Memory B cell (primary cell): Measurements from ENCODE around the gene LCN12.
A peak's percentile ranks its signal among the peaks of the same experiment; 100 is the strongest.

Source experiments
- ATAC-seq: fragments of 150-1000 bp; cut with Tn5 transposase; 2 replicates; pipeline ENCODE4 v1.10.0; 2021; ENCODE audit warnings: low read depth, mild to moderate bottlenecking, moderate library complexity
- DNase-seq, 2 donors: peaks; one replicate each; pipeline ENCODE4 v3.0.0; 2022; ENCODE audit warnings: low spot score in 2 of 2
- H3K27ac Mint-ChIP-seq: one replicate; pipeline ENCODE4 v1.8.0; 2022; ENCODE audit warnings: mild to moderate bottlenecking, moderate library complexity, mixed read lengths
- H3K27me3 Mint-ChIP-seq: one replicate; pipeline ENCODE4 v1.8.0; 2022; ENCODE audit warnings: mixed read lengths
- H3K36me3 Mint-ChIP-seq: one replicate; pipeline ENCODE4 v1.8.0; 2022; ENCODE audit warnings: mild to moderate bottlenecking, mixed read lengths
- H3K4me1 Mint-ChIP-seq: one replicate; pipeline ENCODE4 v1.8.0; 2022; ENCODE audit warnings: mixed read lengths
- H3K4me3 Mint-ChIP-seq: one replicate; pipeline ENCODE4 v1.8.0; 2022; ENCODE audit warnings: mild to moderate bottlenecking, moderate library complexity, mixed read lengths
- H3K9me3 Mint-ChIP-seq: one replicate; pipeline ENCODE4 v1.8.0; 2022; ENCODE audit warnings: mixed read lengths

Gene LCN12

DNA sequence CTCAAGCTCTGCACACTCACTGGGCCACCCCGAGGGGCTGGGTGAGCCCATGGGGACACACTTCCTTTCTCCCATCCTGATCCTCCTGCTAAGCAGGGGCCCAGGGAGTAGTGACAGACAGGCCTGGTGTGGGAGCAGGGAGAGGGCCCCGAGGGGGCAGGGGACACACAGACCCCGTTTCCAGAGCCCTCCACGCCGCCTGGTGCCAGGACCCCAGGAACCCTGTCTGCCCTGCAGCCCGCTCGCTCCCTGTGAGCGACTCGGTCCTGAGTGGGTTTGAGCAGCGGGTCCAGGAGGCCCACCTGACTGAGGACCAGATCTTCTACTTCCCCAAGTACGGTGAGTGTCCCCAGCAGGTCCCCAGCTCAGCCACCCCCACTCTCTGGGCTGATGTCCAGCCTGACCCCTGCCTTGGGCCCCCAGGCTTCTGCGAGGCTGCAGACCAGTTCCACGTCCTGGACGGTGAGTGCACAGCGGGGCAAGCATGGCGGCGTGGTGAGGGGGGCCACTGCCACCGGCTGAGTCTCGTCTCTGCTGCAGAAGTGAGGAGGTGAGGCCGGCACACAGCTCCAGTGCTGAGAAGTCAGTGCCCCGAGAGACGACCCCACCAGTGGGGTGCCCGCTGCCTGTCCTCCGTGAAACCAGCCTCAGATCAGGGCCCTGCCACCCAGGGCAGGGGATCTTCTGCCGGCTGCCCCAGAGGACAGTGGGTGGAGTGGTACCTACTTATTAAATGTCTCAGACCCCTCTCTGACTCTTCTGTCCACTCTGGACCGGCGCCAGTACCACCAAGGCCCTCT, 5.6 kb upstream of the LCN12 start:
- no peaks in the 10 kb centered on the region for H3K9me3 Mint-ChIP-seq
- no peak overlapping the region for H3K27ac Mint-ChIP-seq
- H3K27me3 Mint-ChIP-seq: no peaks in the 10 kb centered on the region
- peaks cover 5% of the 10 kb centered on the region for H3K4me1 Mint-ChIP-seq
- no peak for DNase-seq
- peaks cover 5% of the 10 kb centered on the region for H3K36me3 Mint-ChIP-seq
- H3K4me3 Mint-ChIP-seq: no peak overlapping the region
- ATAC-seq: no peak

DNA sequence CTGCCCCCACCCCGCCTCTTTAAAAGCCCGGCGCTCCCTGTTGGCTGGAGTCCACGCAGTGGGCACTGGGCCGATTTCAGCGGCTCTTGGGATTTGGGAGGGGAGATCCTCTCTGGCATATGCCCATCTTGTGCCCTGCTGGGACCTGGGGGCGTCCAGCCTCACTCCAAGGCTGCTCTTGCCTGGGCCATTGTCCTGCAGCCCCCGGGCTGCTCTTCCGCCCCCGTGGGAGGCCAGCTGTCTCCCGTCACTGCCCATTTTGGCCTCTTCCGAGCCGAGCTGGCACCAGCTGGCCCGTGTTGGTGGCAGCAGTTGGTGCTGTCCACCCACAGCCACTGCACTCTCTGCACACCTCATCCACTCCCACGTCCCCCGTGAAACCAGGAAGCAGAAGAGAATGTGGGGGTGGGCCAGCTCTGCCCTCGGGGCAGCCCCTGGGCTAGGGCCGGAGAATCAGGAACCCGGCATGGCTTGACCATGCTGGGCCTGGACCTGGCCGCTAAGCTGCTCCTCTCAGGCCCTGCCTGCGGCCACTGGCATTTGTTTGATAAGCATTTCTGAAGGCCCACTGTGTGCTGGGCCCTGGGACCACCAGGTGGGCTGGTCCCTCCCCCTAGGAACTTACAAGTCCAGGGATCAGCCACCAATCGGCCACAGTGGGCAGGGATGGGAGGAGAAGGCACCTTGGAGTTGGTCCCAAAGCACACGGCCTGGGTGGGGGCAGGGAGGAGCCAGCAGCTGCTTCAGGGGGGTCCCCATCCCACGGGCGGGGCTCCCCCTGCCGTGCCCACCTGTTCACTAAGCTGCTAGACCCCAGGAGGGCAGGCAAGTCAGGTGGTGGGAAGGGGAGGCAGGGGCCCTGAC, 4.8 kb upstream of the LCN12 start:
- Mint-ChIP-seq H3K36me3 (peaks cover 1% of the 10 kb centered on the region), H3K4me3 (peak overlapping the region; percentile 24), H3K27me3 (no peaks in the 10 kb centered on the region), H3K9me3 (no peaks in the 10 kb centered on the region), H3K4me1 (peaks cover 5% of the 10 kb centered on the region), H3K27ac (no peak overlapping the region)
- DNase-seq: no peak
- ATAC-seq: no peak

DNA sequence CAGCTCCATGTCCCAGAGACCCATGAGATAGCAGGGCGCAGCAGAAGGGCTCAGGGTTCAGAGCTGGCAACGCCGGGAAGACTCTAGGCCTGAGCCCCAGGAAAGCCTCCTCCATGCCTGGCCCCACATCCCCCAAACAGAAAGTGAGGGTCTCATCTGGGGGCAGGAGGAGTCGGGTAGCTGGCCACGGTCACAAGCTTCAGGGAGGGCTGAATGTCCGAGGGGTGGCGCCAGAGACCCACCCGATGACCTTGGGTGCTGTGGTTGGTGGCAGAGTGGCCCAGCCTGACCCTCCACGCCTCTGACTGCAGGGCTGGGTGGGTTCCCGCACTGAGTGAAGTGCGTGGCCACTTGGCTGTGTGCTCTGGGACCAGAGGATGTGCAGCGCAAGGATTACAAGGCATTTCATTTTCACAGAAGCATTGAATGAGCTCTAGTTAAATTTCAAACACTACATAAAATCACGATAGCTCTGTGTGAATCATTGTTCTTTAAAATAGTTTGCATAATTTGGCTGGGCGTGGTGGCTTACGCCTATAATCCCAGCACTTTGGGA, 4.0 kb upstream of the LCN12 start:
- H3K4me3 Mint-ChIP-seq: peak overlapping the region; percentile 17
- H3K27me3 Mint-ChIP-seq: no peaks in the 10 kb centered on the region
- H3K27ac Mint-ChIP-seq: no peak overlapping the region
- ATAC-seq (no peak), DNase-seq (no peak)
- peaks cover 5% of the 10 kb centered on the region for H3K4me1 Mint-ChIP-seq
- H3K36me3 Mint-ChIP-seq: no peaks in the 10 kb centered on the region
- H3K9me3 Mint-ChIP-seq: no peaks in the 10 kb centered on the region

DNA sequence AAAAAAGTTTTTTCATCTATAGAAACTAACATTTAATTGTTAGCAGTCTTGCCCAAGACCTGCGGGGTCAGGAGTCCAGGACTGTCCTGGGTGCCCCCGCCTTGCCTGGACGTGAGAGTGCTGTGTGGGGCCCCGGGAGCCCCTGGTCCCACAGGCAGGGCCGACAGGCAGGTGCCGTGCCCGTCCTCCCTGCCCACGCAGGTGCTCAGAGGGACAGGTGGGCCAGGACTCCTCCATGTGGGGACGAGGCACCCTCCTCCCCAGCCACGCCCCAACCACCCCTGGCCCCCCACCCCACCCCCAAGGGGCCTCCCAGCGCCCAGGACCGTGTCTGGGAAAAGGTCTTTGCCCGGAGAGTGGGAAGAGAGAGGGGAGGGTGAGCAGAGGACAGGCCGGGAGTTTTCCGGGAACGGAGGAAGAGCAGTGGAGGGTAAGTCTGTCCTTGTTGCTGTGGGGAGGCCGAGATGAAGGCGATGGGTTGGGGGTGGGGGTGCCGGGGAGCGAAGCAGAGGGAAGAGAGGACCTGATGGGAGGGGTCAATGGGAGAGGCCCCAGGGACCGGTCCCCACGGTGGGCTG, 2.7 kb upstream of the LCN12 start:
- no peak for ATAC-seq
- no peak for DNase-seq
- Mint-ChIP-seq H3K27me3 (no peaks in the 10 kb centered on the region), H3K36me3 (no peaks in the 10 kb centered on the region), H3K4me1 (peaks cover 5% of the 10 kb centered on the region), H3K27ac (peak overlapping the region; percentile 75), H3K9me3 (no peaks in the 10 kb centered on the region), H3K4me3 (peak overlapping the region; percentile 86)

DNA sequence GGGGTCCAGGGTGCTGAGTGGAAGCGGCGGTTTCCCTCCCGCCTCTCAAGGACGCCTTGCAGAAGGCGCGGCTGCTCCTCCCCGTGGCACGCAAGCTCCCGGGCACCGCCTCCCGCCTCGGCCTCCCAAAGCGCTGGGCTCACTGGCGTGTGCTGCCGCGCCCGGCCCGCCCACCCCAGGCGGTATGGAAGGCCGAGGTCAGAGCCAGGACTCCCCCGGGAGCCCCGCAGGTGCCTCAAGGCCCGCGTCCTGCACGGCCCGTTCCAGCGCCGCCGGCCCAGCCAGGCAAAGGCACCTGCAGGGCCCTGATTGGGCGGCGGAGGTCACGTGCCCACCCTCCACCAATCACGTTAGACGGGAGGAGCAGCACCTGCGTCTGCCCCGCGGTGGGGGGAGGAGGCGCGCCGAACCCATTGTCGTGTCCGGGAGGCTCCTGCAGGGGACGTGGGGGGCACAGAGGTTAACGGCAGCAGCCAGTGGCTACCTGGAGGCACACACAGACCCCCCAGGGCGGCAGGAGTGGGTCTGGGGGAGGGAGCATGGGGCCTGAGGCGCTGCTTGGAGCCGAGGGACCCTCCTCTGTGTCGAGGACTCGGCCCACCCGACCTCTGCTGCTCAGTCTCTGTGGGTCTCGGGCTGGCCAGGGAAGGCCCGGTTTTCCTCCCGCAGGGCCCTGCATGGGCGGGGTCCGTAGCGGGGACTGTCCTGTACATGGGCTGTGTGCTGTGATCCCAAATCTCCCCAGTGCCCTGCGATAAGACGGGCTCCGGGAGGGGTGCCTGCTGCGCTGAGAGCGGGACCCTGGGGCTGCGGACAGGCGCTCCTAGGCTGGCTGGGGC, 2.0 kb upstream of the LCN12 start:
- H3K27me3 Mint-ChIP-seq: peaks cover 4% of the 10 kb centered on the region
- H3K4me1 Mint-ChIP-seq: peaks cover 3% of the 10 kb centered on the region
- no peaks in the 10 kb centered on the region for H3K36me3 Mint-ChIP-seq
- H3K4me3 Mint-ChIP-seq: peak overlapping the region; percentile 86
- H3K27ac Mint-ChIP-seq: peak overlapping the region; percentile 75
- peak; percentile 94 to 96 for DNase-seq
- ATAC-seq: peak; percentile 97
- H3K9me3 Mint-ChIP-seq: no peaks in the 10 kb centered on the region

DNA sequence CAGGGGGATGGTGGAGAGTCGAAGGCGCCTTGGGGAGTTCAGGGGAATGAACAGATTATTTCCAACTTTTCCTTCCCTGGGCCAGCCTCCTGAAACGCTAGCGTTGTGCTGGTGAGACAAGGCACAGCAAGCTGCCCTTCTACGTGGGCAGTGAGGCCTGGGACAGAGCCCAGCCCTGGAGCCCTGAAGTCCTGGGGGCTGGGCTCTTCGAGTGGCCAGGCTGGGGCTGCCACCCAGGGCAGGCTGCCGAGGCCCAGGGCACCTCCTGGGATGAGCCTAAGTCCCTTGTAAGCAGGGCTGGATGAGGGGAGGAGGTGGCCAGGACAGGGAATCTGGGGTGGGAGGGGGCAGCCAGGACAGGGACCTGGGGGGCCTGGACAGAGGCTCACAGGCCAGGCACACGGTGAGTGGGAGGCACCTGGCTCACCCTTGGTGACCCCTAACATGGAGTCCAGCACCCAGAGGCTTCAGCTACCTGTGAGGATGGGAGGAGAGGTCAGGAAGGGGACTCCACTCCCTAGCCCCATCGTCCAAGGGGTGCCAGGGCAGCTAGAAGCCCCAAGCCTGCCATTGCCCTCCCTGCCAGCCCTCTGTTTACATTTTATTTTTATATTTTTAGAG, 1.3 kb upstream of the LCN12 start:
- Mint-ChIP-seq H3K9me3 (no peaks in the 10 kb centered on the region), H3K36me3 (no peaks in the 10 kb centered on the region), H3K4me3 (peak overlapping the region; percentile 83), H3K27me3 (peaks cover 7% of the 10 kb centered on the region), H3K27ac (no peak overlapping the region), H3K4me1 (peaks cover 3% of the 10 kb centered on the region)
- DNase-seq (no peak), ATAC-seq (no peak)

DNA sequence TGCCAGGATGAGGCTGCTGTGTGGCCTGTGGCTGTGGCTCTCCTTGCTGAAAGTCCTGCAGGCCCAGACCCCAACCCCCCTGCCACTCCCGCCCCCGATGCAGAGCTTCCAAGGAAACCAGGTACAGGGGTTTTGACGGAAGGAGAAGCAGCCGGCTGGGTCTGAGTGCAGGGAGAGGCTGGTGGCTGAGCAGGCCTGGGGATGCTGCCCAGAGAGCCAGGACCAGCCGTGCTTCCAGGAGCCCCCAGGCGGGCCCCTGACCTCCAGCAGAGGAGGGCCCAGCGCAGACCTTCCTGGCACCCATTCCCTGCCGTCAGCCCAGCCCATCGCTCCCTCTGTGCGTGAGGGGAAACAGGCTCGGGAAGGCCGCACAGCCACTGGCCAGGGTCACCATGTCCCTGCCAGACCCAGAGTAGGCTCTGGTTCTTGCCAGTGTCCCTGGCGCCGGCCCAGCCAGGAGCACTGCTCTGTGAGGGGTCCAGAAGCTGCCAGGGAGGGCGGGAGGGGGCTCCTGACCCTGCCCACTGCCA, 313 bp downstream of the LCN12 start:
- Mint-ChIP-seq H3K9me3 (peaks cover 4% of the 10 kb centered on the region), H3K4me1 (peaks cover 7% of the 10 kb centered on the region), H3K27ac (no peak overlapping the region), H3K4me3 (no peak overlapping the region), H3K36me3 (peaks cover 4% of the 10 kb centered on the region), H3K27me3 (peaks cover 12% of the 10 kb centered on the region)
- ATAC-seq (no peak), DNase-seq (no peak)

DNA sequence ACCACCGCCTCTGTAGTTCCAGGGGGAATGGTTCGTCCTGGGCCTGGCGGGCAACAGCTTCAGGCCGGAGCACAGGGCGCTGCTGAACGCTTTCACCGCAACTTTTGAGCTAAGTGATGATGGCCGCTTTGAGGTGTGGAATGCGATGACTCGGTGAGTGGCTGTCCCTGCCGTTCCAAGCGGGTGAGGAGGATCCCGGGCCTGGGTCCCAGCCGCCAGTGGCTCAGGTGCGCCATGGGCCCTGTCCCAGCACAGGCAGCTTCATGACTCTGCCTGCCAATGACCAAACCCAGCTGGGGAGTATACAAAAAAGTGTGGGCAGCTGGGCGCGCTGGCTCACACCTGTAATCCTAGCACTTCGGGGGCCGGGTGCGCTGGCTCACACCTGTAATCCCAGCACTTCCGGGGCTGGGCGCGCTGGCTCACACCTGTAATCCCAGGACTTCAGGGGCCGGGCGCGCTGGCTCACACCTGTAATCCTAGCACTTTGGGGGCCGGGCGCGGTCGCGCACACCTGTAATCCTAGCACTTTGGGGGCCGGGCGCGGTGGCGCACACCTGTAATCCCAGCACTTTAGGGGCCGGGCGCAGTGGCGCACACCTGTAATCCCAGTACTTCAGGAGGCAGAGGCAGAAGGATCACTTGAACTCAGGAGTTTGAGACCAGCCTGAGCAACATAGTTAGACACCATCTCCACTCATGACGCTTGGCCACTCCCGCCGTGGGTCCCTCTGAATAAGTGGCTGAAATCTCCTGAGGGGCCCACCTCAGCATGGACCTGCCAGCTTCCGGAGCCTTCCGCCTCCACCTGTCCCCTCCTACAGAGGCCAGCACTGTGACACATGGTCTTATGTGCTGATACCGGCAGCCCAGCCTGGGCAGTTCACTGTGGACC, 1.1 kb downstream of the LCN12 start:
- Mint-ChIP-seq H3K27ac (no peak overlapping the region), H3K36me3 (peaks cover 4% of the 10 kb centered on the region), H3K9me3 (peaks cover 4% of the 10 kb centered on the region), H3K27me3 (peaks cover 12% of the 10 kb centered on the region), H3K4me3 (no peak overlapping the region), H3K4me1 (peaks cover 7% of the 10 kb centered on the region)
- ATAC-seq (no peak), DNase-seq (no peak)

DNA sequence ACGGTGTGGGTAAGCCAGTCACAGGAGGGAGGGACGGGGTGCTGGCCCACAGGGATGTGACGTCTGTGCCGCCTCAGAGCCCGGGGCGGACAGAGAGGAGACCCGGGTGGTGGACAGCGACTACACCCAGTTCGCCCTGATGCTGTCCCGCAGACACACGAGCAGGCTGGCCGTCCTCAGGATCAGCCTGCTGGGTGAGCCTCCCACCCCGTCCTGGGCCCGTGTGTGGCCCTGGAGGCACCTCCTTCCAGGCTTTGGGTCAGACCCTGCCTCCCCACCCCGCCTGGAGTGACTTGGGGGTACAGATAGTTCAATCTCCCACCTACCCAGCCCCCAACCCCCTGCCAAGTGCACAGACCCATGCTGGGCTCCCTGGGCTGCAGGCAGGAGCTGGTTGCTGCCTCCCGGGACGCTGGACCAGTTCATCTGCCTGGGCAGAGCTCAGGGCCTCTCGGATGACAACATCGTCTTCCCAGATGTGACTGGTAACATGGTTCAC, 1.7 kb downstream of the LCN12 start:
- Mint-ChIP-seq H3K27me3 (peaks cover 15% of the 10 kb centered on the region), H3K4me3 (no peak overlapping the region), H3K27ac (no peak overlapping the region), H3K9me3 (peaks cover 4% of the 10 kb centered on the region), H3K36me3 (peaks cover 4% of the 10 kb centered on the region), H3K4me1 (peaks cover 7% of the 10 kb centered on the region)
- DNase-seq (no peak), ATAC-seq (no peak)

DNA sequence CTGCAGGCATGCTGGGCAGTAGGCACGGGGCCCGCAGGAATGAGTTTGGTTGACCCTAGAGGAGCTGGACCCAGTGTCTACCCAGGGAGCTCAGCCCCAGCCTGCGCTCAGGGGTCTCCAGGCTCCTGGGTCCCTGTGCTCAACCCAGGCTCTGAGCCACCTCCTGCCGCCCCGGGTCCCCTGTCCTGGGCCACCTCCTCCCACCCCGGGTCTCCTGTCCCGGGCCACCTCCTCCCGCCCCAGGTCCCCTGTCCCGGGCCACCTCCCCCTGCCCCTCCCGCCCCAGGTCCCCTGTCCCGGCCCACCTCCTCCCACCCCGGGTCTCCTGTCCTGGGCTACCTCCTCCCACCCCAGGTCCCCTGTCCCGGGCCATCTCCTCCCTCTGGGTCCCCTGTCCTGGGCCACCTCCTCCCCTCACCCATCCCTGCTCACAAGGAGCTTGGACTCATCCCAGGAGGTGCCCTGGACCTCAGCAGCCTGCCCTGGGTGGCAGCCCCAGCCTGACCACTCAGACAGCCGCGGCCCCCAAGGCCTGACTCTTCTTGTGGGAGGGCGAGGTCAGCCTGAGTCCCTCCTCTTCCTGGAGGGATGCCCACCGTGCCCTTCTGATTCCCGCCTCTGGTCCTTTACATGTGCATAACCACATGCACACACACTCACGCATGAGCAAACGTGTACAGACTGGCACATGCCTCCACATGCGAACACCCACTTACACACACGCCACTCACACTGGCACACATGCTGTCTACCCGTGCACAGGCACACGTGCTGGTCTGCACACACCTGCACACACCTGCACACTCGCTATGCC, 2.4 kb downstream of the LCN12 start:
- H3K4me3 Mint-ChIP-seq: no peak overlapping the region
- DNase-seq (no peak), ATAC-seq (no peak)
- H3K9me3 Mint-ChIP-seq: peaks cover 4% of the 10 kb centered on the region
- peaks cover 4% of the 10 kb centered on the region for H3K36me3 Mint-ChIP-seq
- peaks cover 7% of the 10 kb centered on the region for H3K4me1 Mint-ChIP-seq
- no peak overlapping the region for H3K27ac Mint-ChIP-seq
- peaks cover 16% of the 10 kb centered on the region for H3K27me3 Mint-ChIP-seq

DNA sequence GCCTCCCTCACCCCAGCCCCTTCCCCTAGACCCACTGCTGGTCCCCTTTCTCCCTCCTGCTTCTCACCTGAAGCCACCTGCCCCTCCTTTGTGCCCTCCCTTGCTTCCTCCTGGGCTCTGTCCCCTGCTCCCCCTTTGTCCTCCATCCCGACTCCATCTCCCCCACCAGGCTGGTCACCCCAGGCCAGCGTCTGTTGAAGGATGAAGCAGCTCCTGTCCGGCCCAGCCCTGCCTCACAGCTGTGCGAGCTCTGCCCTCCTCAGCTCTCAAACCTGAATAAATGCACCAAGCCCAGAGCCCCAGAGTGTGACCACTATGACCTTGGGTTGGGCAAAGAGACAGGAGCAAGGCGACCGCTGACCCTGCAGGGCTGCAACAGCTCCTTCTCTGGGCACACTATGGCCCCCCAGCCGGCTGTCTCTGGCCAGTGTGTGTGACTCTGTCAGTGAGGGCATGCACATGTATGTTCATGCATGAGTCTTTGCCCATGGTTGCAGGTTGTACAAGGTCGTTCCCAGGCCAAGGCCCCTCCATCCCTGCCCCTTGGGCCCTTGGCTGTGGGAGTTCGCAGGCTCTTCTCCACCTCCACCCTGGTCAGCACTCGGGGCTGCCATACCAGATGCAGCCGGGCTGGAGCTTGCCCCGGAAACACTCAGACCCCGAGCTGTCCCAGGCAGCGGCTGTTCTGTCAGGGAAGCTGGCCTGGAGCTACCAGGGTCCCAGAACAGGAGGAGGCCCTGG, 3.3 kb downstream of the LCN12 start:
- Mint-ChIP-seq H3K27ac (no peak overlapping the region), H3K27me3 (peaks cover 18% of the 10 kb centered on the region), H3K4me1 (peaks cover 5% of the 10 kb centered on the region), H3K36me3 (peaks cover 4% of the 10 kb centered on the region), H3K4me3 (no peak overlapping the region), H3K9me3 (peaks cover 4% of the 10 kb centered on the region)
- ATAC-seq: no peak
- DNase-seq: no peak
